ENCODE data around the gene PROSER3. TPM values are rescaled to one million over a fixed set of nuclear protein-coding genes. Genes with fewer than 3 reads are reported as not detected.

The PROSER3 gene
- total and polyA plus RNA-seq, 2 of the 13 experiments (the other 11 are each of a cell fraction or from before 2014, with no cell fraction given), result 5.1 to 5.7 TPM

DNA sequence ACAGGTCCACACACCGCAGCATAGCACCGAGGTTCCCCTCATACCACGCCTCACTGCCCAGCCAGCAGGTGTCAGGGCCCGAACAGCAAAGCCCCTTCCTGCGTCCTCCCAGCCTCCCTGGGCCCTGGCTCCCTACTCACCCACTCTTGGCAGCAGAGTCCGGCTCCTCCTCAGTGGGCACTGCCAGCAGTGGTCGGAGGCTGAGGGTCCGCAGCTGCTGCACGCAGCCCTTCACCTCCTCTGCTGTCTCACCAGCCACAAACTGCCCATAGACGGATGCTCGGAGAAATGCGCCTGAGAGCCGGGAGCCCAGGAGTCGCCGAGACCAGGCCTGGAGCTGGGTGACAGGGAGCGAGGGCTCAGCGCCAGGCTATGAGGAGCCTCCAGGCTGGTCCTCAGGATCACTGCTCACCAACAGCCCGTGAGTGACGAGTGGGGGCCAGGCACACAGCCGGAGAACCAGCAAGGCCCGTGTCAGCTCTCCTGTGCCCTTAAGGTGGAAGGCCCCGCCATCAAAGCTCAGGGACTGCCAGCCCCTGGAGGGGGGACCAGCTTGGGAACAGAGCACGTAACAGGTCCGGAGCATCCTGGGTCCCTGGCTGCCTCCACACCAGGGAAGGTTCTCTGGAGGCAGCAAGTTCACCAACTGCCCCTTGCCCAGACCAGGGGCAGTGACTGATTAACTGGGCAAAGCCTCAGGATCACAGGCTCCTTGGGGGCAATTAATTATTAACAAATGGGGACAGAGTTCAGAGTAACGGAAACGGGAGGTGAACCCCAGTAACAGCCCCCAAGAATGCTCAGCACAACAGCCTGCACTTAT, 54.5 kb downstream of the PROSER3 start, which contains the start of gene PRODH2 (continued):
- TF ChIP-seq, protein P1, sequence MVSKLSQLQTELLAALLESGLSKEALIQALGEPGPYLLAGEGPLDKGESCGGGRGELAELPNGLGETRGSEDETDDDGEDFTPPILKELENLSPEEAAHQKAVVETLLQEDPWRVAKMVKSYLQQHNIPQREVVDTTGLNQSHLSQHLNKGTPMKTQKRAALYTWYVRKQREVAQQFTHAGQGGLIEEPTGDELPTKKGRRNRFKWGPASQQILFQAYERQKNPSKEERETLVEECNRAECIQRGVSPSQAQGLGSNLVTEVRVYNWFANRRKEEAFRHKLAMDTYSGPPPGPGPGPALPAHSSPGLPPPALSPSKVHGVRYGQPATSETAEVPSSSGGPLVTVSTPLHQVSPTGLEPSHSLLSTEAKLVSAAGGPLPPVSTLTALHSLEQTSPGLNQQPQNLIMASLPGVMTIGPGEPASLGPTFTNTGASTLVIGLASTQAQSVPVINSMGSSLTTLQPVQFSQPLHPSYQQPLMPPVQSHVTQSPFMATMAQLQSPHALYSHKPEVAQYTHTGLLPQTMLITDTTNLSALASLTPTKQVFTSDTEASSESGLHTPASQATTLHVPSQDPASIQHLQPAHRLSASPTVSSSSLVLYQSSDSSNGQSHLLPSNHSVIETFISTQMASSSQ (IDR thresholded peaks at IDR 0.05; ENCODE audit: low read depth), result peak; percentile 98
- TF ChIP-seq, protein P1 (CRISPR knock-in tag; IDR thresholded peaks at IDR 0.05; ENCODE audit: borderline replicate concordance), result peak; percentile 98
- TF ChIP-seq FOXA3 (CRISPR knock-in tag; IDR thresholded peaks at IDR 0.05), result peak; percentile 66; the same call in 1 of the 2 replicates
- 0 out of 2 replicates have a peak, but pooled peaks have one; percentile 25 for TF ChIP-seq SMAD1 (CRISPR knock-in tag; IDR thresholded peaks at IDR 0.05; ENCODE audit: borderline replicate concordance, low read depth)
- TF ChIP-seq ZC3H4 (CRISPR knock-in tag; IDR thresholded peaks at IDR 0.05; ENCODE audit: borderline replicate concordance), result no peak
- peak; percentile 44; the same call in 1 of the 2 replicates for TF ChIP-seq TFAP4 (IDR thresholded peaks at IDR 0.05; ENCODE audit: borderline replicate concordance, low read depth)
- TF ChIP-seq RXRB (CRISPR knock-in tag; IDR thresholded peaks at IDR 0.05; ENCODE audit: borderline replicate concordance), result peak; percentile 92
- peak; percentile 11; the same call in 1 of the 2 replicates for TF ChIP-seq GPN1 (CRISPR knock-in tag; IDR thresholded peaks at IDR 0.05; ENCODE audit: borderline replicate concordance)
- peak; percentile 13 for TF ChIP-seq IKZF5 (CRISPR knock-in tag; IDR thresholded peaks at IDR 0.05)
- TF ChIP-seq ZFP91 (CRISPR knock-in tag; IDR thresholded peaks at IDR 0.05; ENCODE audit: borderline replicate concordance), result peak; percentile 68; the same call in 1 of the 2 replicates

Data from HepG2 (cell line).